SK-N-SH treated with all-trans-retinoic acid at 6 μM for 48 hours (cell line): ENCODE data around the gene POLG.

Experiments
- ATAC-seq: fragments of 200-7000 bp; cut with Tn5 transposase; 3 replicates; pipeline ENCODE4 v1.9.1; 2020; ENCODE audit warnings: mild to moderate bottlenecking, moderate library complexity
- ARNTL ChIP-seq: fragments of 450-650 bp; formaldehyde crosslinking; IDR thresholded peaks from 2 replicates; pipeline ENCODE4 v1.5.0; 2020; ENCODE audit warnings: low read depth, mild to moderate bottlenecking, moderate library complexity, borderline replicate concordance
- BACH2 ChIP-seq: fragments of 250-450 bp; sonication (Bioruptor Pico); IDR thresholded peaks from 2 replicates; pipeline ENCODE4 v1.9.0; 2021; ENCODE audit warnings: mild to moderate bottlenecking, borderline replicate concordance
- CSDC2 ChIP-seq: fragments of 250-450 bp; sonication (Bioruptor Pico); IDR thresholded peaks from 2 replicates; pipeline ENCODE4 v1.5.0; 2020; ENCODE audit warnings: mild to moderate bottlenecking, moderate library complexity
- ESRRG ChIP-seq: fragments of 250-450 bp; sonication (Bioruptor Pico); IDR thresholded peaks from 2 replicates; pipeline ENCODE4 v1.6.1; 2021; ENCODE audit warnings: mild to moderate bottlenecking
- GLIS3 ChIP-seq: fragments of 250-450 bp; sonication (Bioruptor Pico); IDR thresholded peaks from 2 replicates; pipeline ENCODE4 v1.5.0; 2020; ENCODE audit warnings: mild to moderate bottlenecking, moderate library complexity
- OSR1 ChIP-seq: fragments of 250-450 bp; sonication (Bioruptor Pico); IDR thresholded peaks from 2 replicates; pipeline ENCODE4 v1.8.0; 2022; ENCODE audit warnings: moderate library complexity, mild to moderate bottlenecking, inconsistent platforms
- PPARA ChIP-seq: fragments of 250-450 bp; sonication (Bioruptor Pico); IDR thresholded peaks from 2 replicates; pipeline ENCODE4 v1.5.0; 2020; ENCODE audit warnings: mild to moderate bottlenecking, borderline replicate concordance
- RARB ChIP-seq: fragments of 250-450 bp; sonication (Bioruptor Pico); IDR thresholded peaks from 2 replicates; pipeline ENCODE4 v1.8.0; 2021; ENCODE audit warnings: mild to moderate bottlenecking, moderate library complexity
- SNAI2 ChIP-seq: fragments of 250-450 bp; sonication (Bioruptor Pico); IDR thresholded peaks from 2 replicates; pipeline ENCODE4 v1.5.0; 2020; ENCODE audit warnings: mild to moderate bottlenecking, moderate library complexity
- TOX ChIP-seq: fragments of 250-450 bp; sonication (Bioruptor Pico); IDR thresholded peaks from 2 replicates; pipeline ENCODE4 v1.8.0; 2021; ENCODE audit warnings: mild to moderate bottlenecking, moderate library complexity, borderline replicate concordance
- ZC3H10 ChIP-seq: fragments of 250-450 bp; sonication (Bioruptor Pico); IDR thresholded peaks from 2 replicates; pipeline ENCODE4 v1.5.1; 2021; ENCODE audit warnings: mild to moderate bottlenecking, moderate library complexity
- ZFP3 ChIP-seq: fragments of 250-450 bp; sonication (Bioruptor Pico); IDR thresholded peaks from 2 replicates; pipeline ENCODE4 v1.5.0; 2020; ENCODE audit warnings: mild to moderate bottlenecking, moderate library complexity
- ZFP30 ChIP-seq: fragments of 450-650 bp; formaldehyde crosslinking; IDR thresholded peaks from 2 replicates; pipeline ENCODE4 v1.5.0; 2022; ENCODE audit warnings: mild to moderate bottlenecking, moderate library complexity
- ZNF70 ChIP-seq: fragments of 450-650 bp; formaldehyde crosslinking; IDR thresholded peaks from 2 replicates; pipeline ENCODE4 v1.5.0; 2020; ENCODE audit warnings: mild to moderate bottlenecking, moderate library complexity
- ZNF8 ChIP-seq: fragments of 450-650 bp; formaldehyde crosslinking; IDR thresholded peaks from 2 replicates; pipeline ENCODE4 v1.5.0; 2020; ENCODE audit warnings: mild to moderate bottlenecking, moderate library complexity
- TF ChIP-seq, protein P1 (sequence below): fragments of 250-450 bp; sonication (Bioruptor Pico); IDR thresholded peaks from 2 replicates; pipeline ENCODE4 v1.5.1; 2021; ENCODE audit warnings: mild to moderate bottlenecking, moderate library complexity
- TF ChIP-seq, protein P2 (sequence below): fragments of 250-450 bp; sonication (Bioruptor Pico); IDR thresholded peaks from 2 replicates; pipeline ENCODE4 v1.5.1; 2020; ENCODE audit warnings: low read depth, mild to moderate bottlenecking, moderate library complexity
- TF ChIP-seq, protein P3 (sequence below): fragments of 250-450 bp; sonication (Bioruptor Pico); IDR thresholded peaks from 2 replicates; pipeline ENCODE4 v1.5.0; 2020; ENCODE audit warnings: mild to moderate bottlenecking, moderate library complexity
- TF ChIP-seq, protein P4 (sequence below): fragments of 250-450 bp; sonication (Bioruptor Pico); IDR thresholded peaks from 2 replicates; pipeline ENCODE4 v1.8.0; 2020; ENCODE audit warnings: mild to moderate bottlenecking, moderate library complexity, borderline replicate concordance

Gene POLG

GRCh38 chr15:89367485-89368451 lies 33.1 kb upstream of the POLG start:
- ATAC-seq: peak; percentile 89
- TF ChIP-seq ESRRG (CRISPR knock-in tag) (no peak), ZFP30 (no peak), ZNF8 (no peak)
- TF ChIP-seq, protein P1, sequence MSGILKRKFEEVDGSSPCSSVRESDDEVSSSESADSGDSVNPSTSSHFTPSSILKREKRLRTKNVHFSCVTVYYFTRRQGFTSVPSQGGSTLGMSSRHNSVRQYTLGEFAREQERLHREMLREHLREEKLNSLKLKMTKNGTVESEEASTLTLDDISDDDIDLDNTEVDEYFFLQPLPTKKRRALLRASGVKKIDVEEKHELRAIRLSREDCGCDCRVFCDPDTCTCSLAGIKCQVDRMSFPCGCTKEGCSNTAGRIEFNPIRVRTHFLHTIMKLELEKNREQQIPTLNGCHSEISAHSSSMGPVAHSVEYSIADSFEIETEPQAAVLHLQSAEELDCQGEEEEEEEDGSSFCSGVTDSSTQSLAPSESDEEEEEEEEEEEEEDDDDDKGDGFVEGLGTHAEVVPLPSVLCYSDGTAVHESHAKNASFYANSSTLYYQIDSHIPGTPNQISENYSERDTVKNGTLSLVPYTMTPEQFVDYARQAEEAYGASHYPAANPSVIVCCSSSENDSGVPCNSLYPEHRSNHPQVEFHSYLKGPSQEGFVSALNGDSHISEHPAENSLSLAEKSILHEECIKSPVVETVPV (CRISPR knock-in tag): no peak
- TF ChIP-seq, protein P2, sequence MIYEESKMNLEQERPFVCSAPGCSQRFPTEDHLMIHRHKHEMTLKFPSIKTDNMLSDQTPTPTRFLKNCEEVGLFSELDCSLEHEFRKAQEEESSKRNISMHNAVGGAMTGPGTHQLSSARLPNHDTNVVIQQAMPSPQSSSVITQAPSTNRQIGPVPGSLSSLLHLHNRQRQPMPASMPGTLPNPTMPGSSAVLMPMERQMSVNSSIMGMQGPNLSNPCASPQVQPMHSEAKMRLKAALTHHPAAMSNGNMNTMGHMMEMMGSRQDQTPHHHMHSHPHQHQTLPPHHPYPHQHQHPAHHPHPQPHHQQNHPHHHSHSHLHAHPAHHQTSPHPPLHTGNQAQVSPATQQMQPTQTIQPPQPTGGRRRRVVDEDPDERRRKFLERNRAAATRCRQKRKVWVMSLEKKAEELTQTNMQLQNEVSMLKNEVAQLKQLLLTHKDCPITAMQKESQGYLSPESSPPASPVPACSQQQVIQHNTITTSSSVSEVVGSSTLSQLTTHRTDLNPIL (CRISPR knock-in tag): no peak

DNA sequence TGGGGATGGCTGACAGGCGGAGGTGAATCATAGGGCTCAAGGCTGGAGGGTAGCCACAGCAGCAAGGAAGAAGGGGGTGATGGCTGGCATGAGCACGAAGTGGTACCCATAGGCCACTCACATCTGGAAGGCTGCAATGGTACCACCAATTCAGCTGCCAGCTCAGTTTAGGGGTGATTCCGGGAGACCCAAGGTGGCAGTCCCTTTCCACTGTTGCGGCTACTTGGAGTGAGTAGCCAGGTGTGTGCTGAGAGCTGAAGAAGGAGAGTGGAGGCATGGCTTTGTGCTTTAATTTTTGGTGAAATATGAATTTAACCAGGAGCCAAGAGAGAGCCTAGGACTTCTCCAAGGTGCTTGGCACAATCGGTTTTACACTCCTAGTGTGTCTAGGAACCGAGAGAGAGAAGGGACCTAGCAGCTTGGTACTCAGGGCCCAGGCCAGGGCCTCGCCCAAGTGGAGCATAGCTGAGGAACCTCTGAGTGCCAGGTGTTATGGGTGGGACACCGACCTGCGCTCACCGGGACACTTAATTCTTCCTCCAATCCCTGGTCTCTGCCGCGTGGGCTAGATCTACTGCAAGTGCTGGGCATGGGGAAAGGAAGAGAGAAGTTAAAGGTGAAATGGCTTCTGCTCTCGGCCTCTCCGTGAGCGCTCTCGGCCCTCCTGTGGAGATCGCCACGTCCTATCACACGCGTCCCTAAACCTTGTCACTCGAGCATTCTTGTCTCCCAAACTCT lies 32.2 kb upstream of the POLG start:
- ATAC-seq: no peak
- TF ChIP-seq PPARA (CRISPR knock-in tag): no peak
- no peak for TF ChIP-seq TOX
- no peak for TF ChIP-seq BACH2 (CRISPR knock-in tag)
- TF ChIP-seq, protein P3, sequence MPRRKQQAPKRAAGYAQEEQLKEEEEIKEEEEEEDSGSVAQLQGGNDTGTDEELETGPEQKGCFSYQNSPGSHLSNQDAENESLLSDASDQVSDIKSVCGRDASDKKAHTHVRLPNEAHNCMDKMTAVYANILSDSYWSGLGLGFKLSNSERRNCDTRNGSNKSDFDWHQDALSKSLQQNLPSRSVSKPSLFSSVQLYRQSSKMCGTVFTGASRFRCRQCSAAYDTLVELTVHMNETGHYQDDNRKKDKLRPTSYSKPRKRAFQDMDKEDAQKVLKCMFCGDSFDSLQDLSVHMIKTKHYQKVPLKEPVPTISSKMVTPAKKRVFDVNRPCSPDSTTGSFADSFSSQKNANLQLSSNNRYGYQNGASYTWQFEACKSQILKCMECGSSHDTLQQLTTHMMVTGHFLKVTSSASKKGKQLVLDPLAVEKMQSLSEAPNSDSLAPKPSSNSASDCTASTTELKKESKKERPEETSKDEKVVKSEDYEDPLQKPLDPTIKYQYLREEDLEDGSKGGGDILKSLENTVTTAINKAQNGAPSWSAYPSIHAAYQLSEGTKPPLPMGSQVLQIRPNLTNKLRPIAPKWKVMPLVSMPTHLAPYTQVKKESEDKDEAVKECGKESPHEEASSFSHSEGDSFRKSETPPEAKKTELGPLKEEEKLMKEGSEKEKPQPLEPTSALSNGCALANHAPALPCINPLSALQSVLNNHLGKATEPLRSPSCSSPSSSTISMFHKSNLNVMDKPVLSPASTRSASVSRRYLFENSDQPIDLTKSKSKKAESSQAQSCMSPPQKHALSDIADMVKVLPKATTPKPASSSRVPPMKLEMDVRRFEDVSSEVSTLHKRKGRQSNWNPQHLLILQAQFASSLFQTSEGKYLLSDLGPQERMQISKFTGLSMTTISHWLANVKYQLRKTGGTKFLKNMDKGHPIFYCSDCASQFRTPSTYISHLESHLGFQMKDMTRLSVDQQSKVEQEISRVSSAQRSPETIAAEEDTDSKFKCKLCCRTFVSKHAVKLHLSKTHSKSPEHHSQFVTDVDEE: no peak
- TF ChIP-seq CSDC2 (CRISPR knock-in tag): no peak
- TF ChIP-seq ZC3H10: no peak
- TF ChIP-seq ZNF70 (CRISPR knock-in tag): no peak
- TF ChIP-seq, protein P1 (CRISPR knock-in tag): no peak
- TF ChIP-seq SNAI2: no peak
- TF ChIP-seq ESRRG (CRISPR knock-in tag): no peak
- TF ChIP-seq, protein P4, sequence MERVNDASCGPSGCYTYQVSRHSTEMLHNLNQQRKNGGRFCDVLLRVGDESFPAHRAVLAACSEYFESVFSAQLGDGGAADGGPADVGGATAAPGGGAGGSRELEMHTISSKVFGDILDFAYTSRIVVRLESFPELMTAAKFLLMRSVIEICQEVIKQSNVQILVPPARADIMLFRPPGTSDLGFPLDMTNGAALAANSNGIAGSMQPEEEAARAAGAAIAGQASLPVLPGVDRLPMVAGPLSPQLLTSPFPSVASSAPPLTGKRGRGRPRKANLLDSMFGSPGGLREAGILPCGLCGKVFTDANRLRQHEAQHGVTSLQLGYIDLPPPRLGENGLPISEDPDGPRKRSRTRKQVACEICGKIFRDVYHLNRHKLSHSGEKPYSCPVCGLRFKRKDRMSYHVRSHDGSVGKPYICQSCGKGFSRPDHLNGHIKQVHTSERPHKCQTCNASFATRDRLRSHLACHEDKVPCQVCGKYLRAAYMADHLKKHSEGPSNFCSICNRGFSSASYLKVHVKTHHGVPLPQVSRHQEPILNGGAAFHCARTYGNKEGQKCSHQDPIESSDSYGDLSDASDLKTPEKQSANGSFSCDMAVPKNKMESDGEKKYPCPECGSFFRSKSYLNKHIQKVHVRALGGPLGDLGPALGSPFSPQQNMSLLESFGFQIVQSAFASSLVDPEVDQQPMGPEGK (CRISPR knock-in tag): no peak
- TF ChIP-seq ZFP3: no peak
- TF ChIP-seq RARB (CRISPR knock-in tag): no peak
- no peak for TF ChIP-seq GLIS3 (CRISPR knock-in tag)

DNA sequence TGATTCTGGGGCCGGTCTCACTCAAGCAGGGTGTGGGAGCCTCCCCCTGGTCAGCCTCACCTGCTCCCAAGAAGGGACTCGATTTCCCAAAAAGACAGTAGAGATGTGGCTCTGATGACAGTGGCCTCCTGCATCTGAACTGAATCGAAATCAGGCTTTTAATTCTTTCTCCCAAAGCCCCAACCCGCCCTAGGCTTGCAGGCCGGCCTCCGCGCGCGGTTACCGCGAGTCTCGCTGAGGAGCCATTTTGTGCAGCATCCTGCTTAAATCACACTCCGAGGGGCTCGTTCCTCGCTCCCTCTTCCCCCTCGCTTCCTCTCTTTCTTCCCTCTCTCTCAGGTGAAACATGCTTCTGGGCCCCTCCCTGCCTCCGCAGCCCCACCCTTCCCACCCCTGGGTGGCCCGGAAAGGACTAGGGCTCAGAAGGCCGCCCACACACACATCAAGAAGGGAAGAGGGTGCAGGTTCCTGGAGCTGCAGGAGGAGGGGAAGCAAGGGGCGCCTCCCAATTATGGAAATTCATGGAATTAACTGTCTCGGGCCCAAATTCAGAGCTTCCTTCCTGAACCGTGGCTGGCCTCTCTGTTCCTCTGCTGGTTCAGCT lies 30.9 kb upstream of the POLG start:
- ATAC-seq: no peak
- TF ChIP-seq GLIS3 (CRISPR knock-in tag): no peak
- no peak for TF ChIP-seq ARNTL (CRISPR knock-in tag)
- TF ChIP-seq, protein P3: no peak
- TF ChIP-seq ZC3H10: no peak
- TF ChIP-seq ZFP3: no peak
- no peak for TF ChIP-seq SNAI2
- no peak for TF ChIP-seq OSR1 (CRISPR knock-in tag)
- TF ChIP-seq, protein P4 (CRISPR knock-in tag): no peak
- TF ChIP-seq, protein P2 (CRISPR knock-in tag): no peak
